CD14-positive monocyte (primary cell): Measurements from ENCODE around the gene MET. TPM values are rescaled to one million over a fixed set of nuclear protein-coding genes. Genes with fewer than 3 reads are reported as not detected.

Experiments
- DNase-seq, 3 donors: peaks; one replicate each; pipeline ENCODE4 v3.0.0-alpha.2; 2011 to 2022
- H2AFZ ChIP-seq: 2 replicates; pipeline ENCODE4 v1.6.0; 2012; ENCODE audit warnings: mild to moderate bottlenecking, low read depth, low read length, inconsistent platforms; ENCODE audit not compliant: insufficient read depth, poor library complexity, severe bottlenecking
- H3K27ac ChIP-seq, 2 donors: 1 replicate in 1 of 2; 2 replicates in 1 of 2; pipeline ENCODE4 v1.5.1; 2012 to 2013; ENCODE audit warnings: low read length in 2 of 2, control low read depth in 1 of 2, inconsistent platforms in 1 of 2, low read depth in 1 of 2, mild to moderate bottlenecking in 1 of 2
- H3K27me3 ChIP-seq, 2 donors: one replicate each; pipeline versions ENCODE4 v1.6.0 to v1.6.1; 2011 to 2013; ENCODE audit warnings: low read length in 2 of 2; ENCODE audit not compliant: control insufficient read depth in 2 of 2, insufficient read depth in 2 of 2
- H3K36me3 ChIP-seq, 2 donors: replicated peaks in 1 of 2; 1 replicate in 1 of 2; 2 replicates in 1 of 2; pipeline versions ENCODE4 v1.5.1 to v1.6.1; 2012 to 2013; ENCODE audit warnings: low read length in 2 of 2, control low read depth in 1 of 2, inconsistent platforms in 1 of 2, mild to moderate bottlenecking in 1 of 2; ENCODE audit not compliant: insufficient read depth in 2 of 2, control insufficient read depth in 1 of 2
- H3K4me1 ChIP-seq, 2 donors: 1 replicate in 1 of 2; 2 replicates in 1 of 2; pipeline versions ENCODE4 v1.5.1 to v1.6.1; 2012 to 2013; ENCODE audit warnings: low read length in 2 of 2, control low read depth in 1 of 2, inconsistent platforms in 1 of 2, mild to moderate bottlenecking in 1 of 2, moderate library complexity in 1 of 2; ENCODE audit not compliant: insufficient read depth in 2 of 2, control insufficient read depth in 1 of 2
- H3K4me2 ChIP-seq: replicated peaks from 2 replicates; pipeline ENCODE3; 2012; ENCODE audit warnings: low read length, moderate library complexity, mild to moderate bottlenecking; ENCODE audit not compliant: poor library complexity, severe bottlenecking; ENCODE audit errors: extremely low read depth
- H3K4me3 ChIP-seq, 3 experiments: fragments of 200-600 bp in 1 of 3; sonication (generic) in 1 of 3; replicated peaks in 1 of 3; 1 replicate in 2 of 3; 2 replicates in 1 of 3; pipeline ENCODE4 v1.5.1; 2011 to 2013; ENCODE audit warnings: low read length in 3 of 3, mild to moderate bottlenecking in 3 of 3, control low read depth in 2 of 3, low read depth in 2 of 3, inconsistent platforms in 1 of 3, moderate library complexity in 1 of 3
- H3K79me2 ChIP-seq: 2 replicates; pipeline ENCODE4 v1.6.0; 2012; ENCODE audit warnings: mild to moderate bottlenecking, control low read depth, inconsistent platforms, low read length, moderate library complexity; ENCODE audit not compliant: insufficient read depth
- H3K9ac ChIP-seq: 2 replicates; pipeline ENCODE4 v1.6.0; 2017; ENCODE audit warnings: low read length, mild to moderate bottlenecking; ENCODE audit not compliant: insufficient read depth, poor library complexity, severe bottlenecking
- H3K9me3 ChIP-seq, 2 donors: replicated peaks in 1 of 2; 1 replicate in 1 of 2; 2 replicates in 1 of 2; pipeline versions ENCODE4 v1.5.1 to v1.6.1; 2012 to 2013; ENCODE audit warnings: low read length in 2 of 2, control low read depth in 1 of 2; ENCODE audit not compliant: control insufficient read depth in 1 of 2, insufficient read depth in 1 of 2
- H4K20me1 ChIP-seq: 2 replicates; pipeline ENCODE4 v1.6.0; 2012; ENCODE audit warnings: mild to moderate bottlenecking, low read length, control low read depth, moderate library complexity; ENCODE audit not compliant: insufficient read depth
- H3K27ac Mint-ChIP-seq, 7 donors: one replicate each; pipeline ENCODE4 v1.8.0; 2020; ENCODE audit warnings: mild to moderate bottlenecking in 7 of 7, mixed read lengths in 7 of 7, moderate library complexity in 6 of 7, inconsistent platforms in 2 of 7
- H3K27me3 Mint-ChIP-seq, 3 donors: one replicate each; pipeline ENCODE4 v1.8.0; 2021 to 2022; ENCODE audit warnings: low read depth in 3 of 3, mild to moderate bottlenecking in 3 of 3, mixed read lengths in 3 of 3, moderate library complexity in 3 of 3, inconsistent platforms in 1 of 3
- H3K36me3 Mint-ChIP-seq, 2 donors: one replicate each; pipeline ENCODE4 v1.8.0; 2020; ENCODE audit warnings: mixed read lengths in 2 of 2, inconsistent platforms in 1 of 2, mild to moderate bottlenecking in 1 of 2
- H3K4me1 Mint-ChIP-seq: one replicate; pipeline ENCODE4 v1.8.0; 2020; ENCODE audit warnings: mild to moderate bottlenecking, mixed read lengths
- H3K4me3 Mint-ChIP-seq, 2 donors: one replicate each; pipeline ENCODE4 v1.8.0; 2020; ENCODE audit warnings: mild to moderate bottlenecking in 2 of 2, mixed read lengths in 2 of 2, moderate library complexity in 1 of 2
- H3K9me3 Mint-ChIP-seq, 7 donors: one replicate each; pipeline ENCODE4 v1.8.0; 2020 to 2022; ENCODE audit warnings: mixed read lengths in 7 of 7, mild to moderate bottlenecking in 6 of 7, moderate library complexity in 6 of 7, inconsistent platforms in 2 of 7
- WGBS: methylation state at CpG from one replicate; pipeline ENCODE4 v1.1.5; 2013; ENCODE audit warnings: missing lambda C conversion rate; ENCODE audit not compliant: insufficient coverage; 5-methylcytosine and 5-hydroxymethylcytosine counted together
- intact Hi-C, 2 donors: fragments of 100-400 bp; cut with micrococcal nuclease; formaldehyde crosslinking; loops; one replicate each; pipeline versions ENCODE4 v1.15.0 to v1.15.1; 2023
- polyA plus RNA-seq, 3 donors: library from polyadenylated mRNA; depleted of rRNA in 1 of 3; unstranded in 2 of 3; stranded (reverse) in 1 of 3; fragments of 300-500 nt in 2 of 3; fragments of >200 nt in 1 of 3; fragmentation: Illumina TruSeq in 2 of 3; gene quantifications; 1 replicate in 2 of 3; 2 replicates in 1 of 3; pipeline ENCODE4 v1.2.3, GENCODE V29; 2012 to 2021
- TF ChIP-seq, protein P1 (sequence below): fragments of 200-600 bp; IDR thresholded peaks from one replicate; pipeline ENCODE4 v1.8.0; 2022; ENCODE audit warnings: antibody characterized with exemption, mild to moderate bottlenecking

MET gene
- polyA plus RNA-seq, 3 donors = not detected

DNA sequence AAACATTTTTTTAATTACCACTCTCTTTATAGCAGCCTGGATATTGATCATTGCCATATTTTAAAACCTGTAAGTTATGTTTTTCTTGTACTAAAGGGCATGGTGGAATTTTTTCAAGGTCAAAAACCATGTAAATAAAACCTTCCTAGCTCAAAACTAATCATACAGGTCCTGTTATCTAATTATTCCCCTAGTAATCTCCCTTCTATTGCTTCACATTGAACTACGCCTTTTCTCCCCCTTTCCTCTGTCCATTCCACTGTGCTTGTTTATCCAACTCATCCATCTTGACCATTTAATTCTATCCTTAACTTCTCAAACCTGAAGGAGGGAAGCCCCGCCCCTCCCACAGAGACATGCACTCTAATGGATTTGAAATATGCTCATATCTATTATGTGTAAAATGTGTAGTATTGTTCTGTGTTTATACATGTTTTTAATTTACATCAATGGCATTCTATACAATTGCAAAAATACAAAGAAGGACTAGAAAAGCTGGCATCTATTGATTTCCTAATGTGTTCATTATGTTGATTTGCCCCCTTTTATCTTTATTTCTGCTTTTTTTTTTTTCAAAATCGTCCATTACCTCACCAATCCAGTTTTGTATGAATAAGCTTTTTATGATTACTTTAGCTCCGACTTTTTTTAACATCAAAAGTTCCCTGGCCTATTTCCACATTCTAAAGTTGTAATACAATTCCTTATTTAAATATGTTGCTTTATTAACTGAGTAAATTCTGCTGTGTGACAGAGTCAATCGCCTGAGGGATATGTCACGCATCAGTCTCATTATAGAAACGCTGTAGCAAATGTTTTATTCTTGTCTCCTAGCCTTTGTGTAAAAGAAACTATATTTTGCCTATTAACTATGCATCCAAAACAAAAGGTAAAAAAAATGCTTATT is 61.0 kb downstream of the MET start:
- WGBS = 100% methylated on average over 3 of the region's 7 CpGs
- Mint-ChIP-seq H3K4me3 (no peak overlapping the region), H3K36me3 (no peaks in the 10 kb centered on the region), H3K9me3 (no peaks in the 10 kb centered on the region), H3K4me1 (peaks cover 9% of the 10 kb centered on the region), H3K27me3 (peaks cover 0 to 3% (median 1%) of the 10 kb centered on the region in 3 donors), H3K27ac (no peak overlapping the region)
- Histone ChIP-seq H2AFZ (no peak overlapping the region), H3K9me3 (no peaks in the 10 kb centered on the region), H4K20me1 (no peaks in the 10 kb centered on the region), H3K4me3 (no peak overlapping the region), H3K4me2 (no peak overlapping the region), H3K79me2 (no peaks in the 10 kb centered on the region), H3K4me1 (no peaks in the 10 kb centered on the region), H3K27me3 (no peaks in the 10 kb centered on the region), H3K27ac (no peak overlapping the region), H3K36me3 (no peaks in the 10 kb centered on the region), H3K9ac (no peak overlapping the region)
- TF ChIP-seq, protein P1, sequence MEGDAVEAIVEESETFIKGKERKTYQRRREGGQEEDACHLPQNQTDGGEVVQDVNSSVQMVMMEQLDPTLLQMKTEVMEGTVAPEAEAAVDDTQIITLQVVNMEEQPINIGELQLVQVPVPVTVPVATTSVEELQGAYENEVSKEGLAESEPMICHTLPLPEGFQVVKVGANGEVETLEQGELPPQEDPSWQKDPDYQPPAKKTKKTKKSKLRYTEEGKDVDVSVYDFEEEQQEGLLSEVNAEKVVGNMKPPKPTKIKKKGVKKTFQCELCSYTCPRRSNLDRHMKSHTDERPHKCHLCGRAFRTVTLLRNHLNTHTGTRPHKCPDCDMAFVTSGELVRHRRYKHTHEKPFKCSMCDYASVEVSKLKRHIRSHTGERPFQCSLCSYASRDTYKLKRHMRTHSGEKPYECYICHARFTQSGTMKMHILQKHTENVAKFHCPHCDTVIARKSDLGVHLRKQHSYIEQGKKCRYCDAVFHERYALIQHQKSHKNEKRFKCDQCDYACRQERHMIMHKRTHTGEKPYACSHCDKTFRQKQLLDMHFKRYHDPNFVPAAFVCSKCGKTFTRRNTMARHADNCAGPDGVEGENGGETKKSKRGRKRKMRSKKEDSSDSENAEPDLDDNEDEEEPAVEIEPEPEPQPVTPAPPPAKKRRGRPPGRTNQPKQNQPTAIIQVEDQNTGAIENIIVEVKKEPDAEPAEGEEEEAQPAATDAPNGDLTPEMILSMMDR = no peak
- intact Hi-C loops = no loop called here
- DNase-seq = no peak

DNA sequence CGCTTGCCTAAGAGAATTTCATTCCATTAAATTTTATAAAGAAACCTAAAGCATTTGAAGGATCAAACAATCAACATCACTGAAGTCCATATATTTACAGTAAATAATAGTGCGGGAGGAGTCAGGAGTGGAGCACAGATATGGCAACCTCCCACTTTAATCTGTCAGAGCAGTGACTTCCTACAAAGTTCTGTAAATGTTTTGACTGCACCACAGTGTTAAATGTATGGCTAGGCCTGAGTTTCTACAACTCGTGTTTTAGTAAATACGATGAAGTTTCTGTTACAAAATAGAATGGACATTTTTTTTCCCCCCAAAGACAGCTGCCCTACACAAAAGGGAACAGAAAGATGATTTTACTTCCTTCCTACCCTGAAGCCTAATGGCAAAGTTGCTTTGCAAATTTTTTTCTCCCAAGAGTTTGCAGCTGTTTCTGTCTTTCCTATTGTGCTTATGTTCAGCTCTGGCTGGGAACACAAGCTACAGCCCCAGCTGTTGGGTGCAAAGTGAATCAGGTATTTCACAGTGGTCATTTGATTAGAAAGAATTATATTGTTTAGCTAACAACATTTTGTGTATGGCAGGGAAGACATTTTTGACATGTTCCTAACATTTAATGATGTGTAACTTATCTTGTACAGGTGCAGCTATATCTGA is 62.1 kb downstream of the MET start:
- H3K27ac Mint-ChIP-seq = no peak overlapping the region
- Histone ChIP-seq H2AFZ (no peak overlapping the region), H3K36me3 (no peaks in the 10 kb centered on the region), H3K79me2 (no peaks in the 10 kb centered on the region), H3K9ac (no peak overlapping the region), H4K20me1 (no peaks in the 10 kb centered on the region), H3K4me1 (no peaks in the 10 kb centered on the region), H3K4me3 (no peak overlapping the region), H3K27me3 (no peaks in the 10 kb centered on the region), H3K4me2 (no peak overlapping the region), H3K9me3 (no peaks in the 10 kb centered on the region), H3K27ac (no peak overlapping the region)
- TF ChIP-seq, protein P1 = no peak
- H3K27me3 Mint-ChIP-seq = peaks cover 0 to 3% (median 1%) of the 10 kb centered on the region in 3 donors
- H3K36me3 Mint-ChIP-seq = no peaks in the 10 kb centered on the region
- H3K4me1 Mint-ChIP-seq = peaks cover 9% of the 10 kb centered on the region
- intact Hi-C loops = no loop called here
- no peaks in the 10 kb centered on the region for H3K9me3 Mint-ChIP-seq
- no peak for DNase-seq
- H3K4me3 Mint-ChIP-seq = no peak overlapping the region
- WGBS = no CpG with 5 or more reads among the region's 4 CpGs
